Esophagus squamous epithelium (tissue), 5 donors: ENCODE data around the gene SRRM4. TPM values are rescaled to one million over a fixed set of nuclear protein-coding genes. Genes with fewer than 3 reads are reported as not detected.
"Not testable (repeated sequence)": the region's sequence is repeated elsewhere in the genome, so short reads cannot be mapped to it uniquely, and the experiment has no call there.

Experiments
- DNase-seq: peaks from one replicate; lab custom pipeline; 2025; lab: John Stamatoyannopoulos, UW
- H3K27ac ChIP-seq, 4 donors: fragments of 200-600 bp; sonication (generic); one replicate each; pipeline ENCODE4 v1.5.1; 2016 to 2019; ENCODE audit warnings: mild to moderate bottlenecking in 1 of 4
- H3K27me3 ChIP-seq, 4 donors: fragments of 200-600 bp; sonication (generic); 1 replicate in 3 of 4; 2 replicates in 1 of 4; pipeline versions ENCODE4 v1.5.1 to v1.6.0; 2017 to 2021; ENCODE audit warnings: antibody characterized with exemption in 1 of 4
- H3K36me3 ChIP-seq, 3 donors: fragments of 200-600 bp; sonication (generic); one replicate each; pipeline ENCODE4 v1.5.1; 2016 to 2019
- H3K4me1 ChIP-seq, 3 donors: fragments of 200-600 bp; sonication (generic); one replicate each; pipeline ENCODE4 v1.5.1; 2017 to 2019
- H3K4me3 ChIP-seq, 4 donors: fragments of 200-600 bp; sonication (generic); 1 replicate in 3 of 4; 2 replicates in 1 of 4; pipeline ENCODE4 v1.5.1; 2016 to 2019; ENCODE audit warnings: mild to moderate bottlenecking in 2 of 4, moderate library complexity in 1 of 4
- H3K9me3 ChIP-seq, 3 donors: fragments of 200-600 bp; sonication (generic); one replicate each; pipeline ENCODE4 v1.5.1; 2016 to 2019
- POLR2A ChIP-seq, 4 donors: fragments of 450-650 bp; IDR thresholded peaks; one replicate each; pipeline ENCODE4 v1.6.1; 2017; ENCODE audit warnings: antibody characterized with exemption in 4 of 4, mild to moderate bottlenecking in 4 of 4, moderate library complexity in 3 of 4
- WGBS, 2 donors: methylation state at CpG; one replicate each; pipeline ENCODE4 v1.1.5; 2018; 5-methylcytosine and 5-hydroxymethylcytosine counted together
- intact Hi-C: fragments of 100-400 bp; cut with DNase I; formaldehyde crosslinking; loops from one replicate; pipeline ENCODE4 v1.15.0; 2022
- total RNA-seq, 4 donors: library from RNA; depleted of rRNA; stranded (reverse); fragments of >200 nt; gene quantifications; one replicate each; pipeline ENCODE4 v1.1.0, GENCODE V29; 2016
- TF ChIP-seq, protein P1 (sequence below), 6 experiments: fragments of 450-650 bp in 4 of 6; fragments of 200-600 bp in 2 of 6; sonication (generic) in 2 of 6; IDR thresholded peaks; one replicate each; pipeline ENCODE4 v1.5.1; 2016 to 2019; ENCODE audit warnings: antibody characterized with exemption in 6 of 6, mild to moderate bottlenecking in 4 of 6, moderate library complexity in 4 of 6
- donor health status: DM: yes; HTN: yes; CAD: no.

The SRRM4 gene
- total RNA-seq, 4 donors from 2014 or later = not detected

- H3K4me3 ChIP-seq = no peak overlapping the region
- 78 to 82% methylated on average over 3 of the region's 3 CpGs for WGBS, 2 donors
- no peaks in the 10 kb centered on the region for H3K9me3 ChIP-seq
- no peak overlapping the region for H3K27ac ChIP-seq
- H3K27me3 ChIP-seq = peaks cover 0 to 10% (median 0%) of the 10 kb centered on the region in 4 donors
- DNase-seq = no peak
- H3K4me1 ChIP-seq = no peaks in the 10 kb centered on the region
- TF ChIP-seq, protein P1, sequence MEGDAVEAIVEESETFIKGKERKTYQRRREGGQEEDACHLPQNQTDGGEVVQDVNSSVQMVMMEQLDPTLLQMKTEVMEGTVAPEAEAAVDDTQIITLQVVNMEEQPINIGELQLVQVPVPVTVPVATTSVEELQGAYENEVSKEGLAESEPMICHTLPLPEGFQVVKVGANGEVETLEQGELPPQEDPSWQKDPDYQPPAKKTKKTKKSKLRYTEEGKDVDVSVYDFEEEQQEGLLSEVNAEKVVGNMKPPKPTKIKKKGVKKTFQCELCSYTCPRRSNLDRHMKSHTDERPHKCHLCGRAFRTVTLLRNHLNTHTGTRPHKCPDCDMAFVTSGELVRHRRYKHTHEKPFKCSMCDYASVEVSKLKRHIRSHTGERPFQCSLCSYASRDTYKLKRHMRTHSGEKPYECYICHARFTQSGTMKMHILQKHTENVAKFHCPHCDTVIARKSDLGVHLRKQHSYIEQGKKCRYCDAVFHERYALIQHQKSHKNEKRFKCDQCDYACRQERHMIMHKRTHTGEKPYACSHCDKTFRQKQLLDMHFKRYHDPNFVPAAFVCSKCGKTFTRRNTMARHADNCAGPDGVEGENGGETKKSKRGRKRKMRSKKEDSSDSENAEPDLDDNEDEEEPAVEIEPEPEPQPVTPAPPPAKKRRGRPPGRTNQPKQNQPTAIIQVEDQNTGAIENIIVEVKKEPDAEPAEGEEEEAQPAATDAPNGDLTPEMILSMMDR (IDR thresholded peaks at IDR 0.05) = no peak
- no peak for TF ChIP-seq POLR2A (IDR thresholded peaks at IDR 0.05)
- no peaks in the 10 kb centered on the region for H3K36me3 ChIP-seq
- intact Hi-C loops = no loop called here
Measured at GRCh38 chr12:119025786-119026185, 44.4 kb downstream of the SRRM4 start.

DNA sequence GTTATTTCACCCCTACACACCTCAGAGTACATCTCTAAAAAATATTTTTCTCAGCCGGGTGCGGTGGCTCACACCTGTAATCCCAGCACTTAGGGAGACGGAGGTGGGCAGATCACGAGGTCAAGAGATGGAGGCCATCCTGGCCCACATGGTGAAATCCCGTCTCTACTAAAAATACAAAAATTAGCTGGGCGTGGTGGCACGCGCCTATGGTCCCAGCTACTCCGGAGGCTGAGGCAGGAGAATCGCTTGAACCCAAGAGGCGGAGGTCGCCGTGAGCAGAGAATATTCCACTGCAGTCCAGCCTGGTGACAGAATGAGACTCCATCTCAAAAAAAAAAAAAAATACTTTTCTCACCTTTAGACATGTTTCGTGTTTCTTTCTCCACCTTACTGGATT, 52.0 kb downstream of the SRRM4 start:
- H3K27ac ChIP-seq, DNase-seq, H3K9me3 ChIP-seq, H3K4me3 ChIP-seq, intact Hi-C loops, H3K27me3 ChIP-seq, H3K4me1 ChIP-seq, H3K36me3 ChIP-seq: not testable (repeated sequence)
- WGBS, 2 donors = 89 to 95% methylated on average over 13 to 14 of the region's 14 CpGs

DNA sequence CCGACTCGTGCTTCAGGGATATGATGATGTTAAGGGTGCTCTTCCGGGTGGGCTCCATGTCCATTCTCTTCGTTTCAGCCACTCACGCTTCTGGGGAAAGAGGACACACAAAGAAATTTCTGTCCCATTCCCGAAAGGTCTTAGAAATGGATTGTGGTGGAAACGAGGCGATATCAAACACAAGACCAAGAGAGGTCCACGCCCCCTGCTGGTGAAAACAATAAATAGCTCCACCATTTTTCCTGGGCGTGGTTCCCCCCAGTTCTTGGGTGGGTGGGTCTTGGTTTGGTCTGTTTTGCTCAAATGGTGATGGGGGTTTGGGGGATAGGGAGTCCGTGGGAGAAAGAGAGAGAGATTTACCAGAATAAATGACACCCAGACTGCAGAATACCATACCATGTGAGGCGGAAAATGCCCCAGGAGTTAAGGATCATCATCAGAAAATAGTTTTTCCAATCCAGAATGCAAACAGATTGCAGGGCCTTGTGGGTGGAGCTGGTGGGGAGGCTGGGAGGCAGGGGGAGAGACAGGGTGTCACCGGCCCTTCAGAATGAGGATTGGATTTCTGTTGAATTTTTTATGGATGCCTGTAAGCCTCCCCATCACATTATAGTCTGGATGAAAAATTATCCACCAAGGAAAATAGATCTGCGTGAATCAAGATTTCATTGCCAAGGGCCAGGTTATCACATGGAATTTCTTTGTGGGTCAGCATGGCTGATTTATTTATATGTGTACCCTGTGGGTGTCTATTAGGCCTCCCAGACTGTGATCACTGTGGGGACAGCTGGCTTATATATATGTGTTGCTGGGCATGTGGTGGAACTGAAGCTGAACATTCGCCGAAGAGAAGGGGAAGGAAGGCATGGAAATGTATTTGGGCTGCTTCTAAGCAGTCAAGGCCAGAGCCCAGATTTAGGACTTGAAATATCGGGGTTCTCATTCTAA, 55.8 kb downstream of the SRRM4 start:
- H3K9me3 ChIP-seq = no peaks in the 10 kb centered on the region
- H3K27me3 ChIP-seq = no peaks in the 10 kb centered on the region
- intact Hi-C loops = no loop called here
- no peak for TF ChIP-seq POLR2A (IDR thresholded peaks at IDR 0.05)
- TF ChIP-seq, protein P1 (IDR thresholded peaks at IDR 0.05) = peak in 3 of 6 experiments; percentile 30 to 39 (median 31)
- H3K4me1 ChIP-seq = no peaks in the 10 kb centered on the region
- no peak overlapping the region for H3K4me3 ChIP-seq
- no peak overlapping the region for H3K27ac ChIP-seq
- 50 to 55% methylated on average over 15 to 17 of the region's 17 CpGs for WGBS, 2 donors
- no peaks in the 10 kb centered on the region for H3K36me3 ChIP-seq
- DNase-seq = no peak

GRCh38 chr12:119044094-119044493, 62.8 kb downstream of the SRRM4 start:
- no peak for DNase-seq
- 93% methylated on average over 5 of the region's 6 CpGs; no CpG with 5 or more reads in 1 of the 2 donors for WGBS, 2 donors
- intact Hi-C loops = no loop called here
- Histone ChIP-seq H3K27ac (no peak overlapping the region), H3K4me3 (no peak overlapping the region), H3K4me1 (no peaks in the 10 kb centered on the region), H3K36me3 (no peaks in the 10 kb centered on the region), H3K27me3 (no peaks in the 10 kb centered on the region), H3K9me3 (no peaks in the 10 kb centered on the region)
- TF ChIP-seq, protein P1 (IDR thresholded peaks at IDR 0.05) = no peak
- TF ChIP-seq POLR2A (IDR thresholded peaks at IDR 0.05) = no peak

DNA sequence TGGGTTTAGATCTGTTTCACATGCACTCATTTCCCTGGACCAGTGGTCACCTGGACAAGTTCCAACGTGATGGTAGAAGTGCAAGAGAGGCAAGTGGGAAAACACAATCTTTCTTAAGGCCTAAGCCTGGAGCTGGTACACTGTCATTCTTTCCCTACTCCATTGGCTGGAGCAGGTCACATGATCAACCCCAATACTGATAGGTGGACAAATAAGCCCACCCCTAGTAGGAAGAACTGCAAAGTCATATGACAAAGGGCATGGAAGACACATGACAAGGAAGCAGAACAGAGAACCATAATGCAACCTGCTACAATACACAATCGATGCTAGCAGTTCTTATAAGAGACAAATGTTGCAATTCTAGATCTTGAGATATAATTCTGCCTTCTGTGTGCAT, 66.3 kb downstream of the SRRM4 start:
- DNase-seq = no peak
- Histone ChIP-seq H3K4me3 (no peak overlapping the region), H3K27me3 (no peaks in the 10 kb centered on the region), H3K4me1 (no peaks in the 10 kb centered on the region), H3K9me3 (no peaks in the 10 kb centered on the region), H3K36me3 (no peaks in the 10 kb centered on the region), H3K27ac (no peak overlapping the region)
- TF ChIP-seq, protein P1 (IDR thresholded peaks at IDR 0.05) = no peak
- no peak for TF ChIP-seq POLR2A (IDR thresholded peaks at IDR 0.05)
- WGBS, 2 donors = 32 to 48% methylated on average over 2 of the region's 2 CpGs
- intact Hi-C loops = no loop called here
